ENCODE measurements around the gene NBAS. TPM values are rescaled to one million over a fixed set of nuclear protein-coding genes. Genes with fewer than 3 reads are reported as not detected.
"Not testable (repeated sequence)": the region's sequence is repeated elsewhere in the genome, so short reads cannot be mapped to it uniquely, and the experiment has no call there.

NBAS gene
- total and polyA plus RNA-seq, 7 experiments from 2014 or later: 18.6 to 41.6 (median 32.7) TPM

- H3K4me3 ChIP-seq (ENCODE audit: low read length): no peak overlapping the region
- H3K4me3 Mint-ChIP-seq: no peak overlapping the region
- H3K27ac Mint-ChIP-seq: no peak overlapping the region
- H3K9me3 ChIP-seq (ENCODE audit: control insufficient read depth in 2 of 3, low read length in 3 of 3): no peaks in the 10 kb centered on the region
- DNase-seq: no peak
- peaks cover 0 to 22% (median 3%) of the 10 kb centered on the region in 3 experiments for H3K36me3 ChIP-seq (ENCODE audit: control insufficient read depth in 2 of 3, insufficient read depth in 3 of 3, low read length in 3 of 3)
- CTCF ChIA-PET: no interaction called here
- H3K27ac ChIP-seq (ENCODE audit: low read depth, low read length): no peak overlapping the region
- POLR2A ChIA-PET: no interaction called here
- H3K36me3 Mint-ChIP-seq: peaks cover 22 to 69% (median 58%) of the 10 kb centered on the region in 5 donors
- intact Hi-C loops (cut with micrococcal nuclease): no loop called here
- peaks cover 0 to 4% (median 0%) of the 10 kb centered on the region in 7 donors for H3K4me1 Mint-ChIP-seq
- H3K27me3 ChIP-seq (ENCODE audit: control insufficient read depth in 2 of 2, insufficient read depth in 2 of 2, low read length in 2 of 2): no peaks in the 10 kb centered on the region
- H3K9me3 Mint-ChIP-seq: no peaks in the 10 kb centered on the region
- H3K27me3 Mint-ChIP-seq: no peaks in the 10 kb centered on the region
- no peak for ATAC-seq
- H3K4me1 ChIP-seq (ENCODE audit: control insufficient read depth in 2 of 2, insufficient read depth in 2 of 2, low read length in 2 of 2): no peaks in the 10 kb centered on the region
These were observed 33.9 kb downstream of the NBAS start for GRCh38 chr2:15527074-15527739.

- Mint-ChIP-seq H3K27ac (no peak overlapping the region), H3K27me3 (no peaks in the 10 kb centered on the region), H3K36me3 (peaks cover 14 to 73% (median 42%) of the 10 kb centered on the region in 5 donors), H3K4me1 (peaks cover 0 to 6% (median 0%) of the 10 kb centered on the region in 7 donors), H3K4me3 (no peak overlapping the region), H3K9me3 (no peaks in the 10 kb centered on the region)
- no peak for ATAC-seq
- Histone ChIP-seq H3K4me1 (ENCODE audit: control insufficient read depth in 2 of 2, insufficient read depth in 2 of 2, low read length in 2 of 2) (no peaks in the 10 kb centered on the region), H3K4me3 (ENCODE audit: low read length) (no peak overlapping the region), H3K27ac (ENCODE audit: low read depth, low read length) (no peak overlapping the region), H3K36me3 (ENCODE audit: control insufficient read depth in 2 of 3, insufficient read depth in 3 of 3, low read length in 3 of 3) (peaks cover 0 to 11% (median 0%) of the 10 kb centered on the region in 3 experiments), H3K27me3 (ENCODE audit: control insufficient read depth in 2 of 2, insufficient read depth in 2 of 2, low read length in 2 of 2) (no peaks in the 10 kb centered on the region), H3K9me3 (ENCODE audit: control insufficient read depth in 2 of 3, low read length in 3 of 3) (no peaks in the 10 kb centered on the region)
- intact Hi-C loops (cut with micrococcal nuclease): no loop called here
- DNase-seq: no peak
- CTCF ChIA-PET: no interaction called here
- POLR2A ChIA-PET: no interaction called here
These were observed 39.4 kb downstream of the NBAS start for GRCh38 chr2:15521641-15522181.

GRCh38 chr2:15520346-15520745 lies 40.8 kb downstream of the NBAS start:
- Mint-ChIP-seq H3K4me3 (no peak overlapping the region), H3K36me3 (peaks cover 12 to 72% (median 30%) of the 10 kb centered on the region in 5 donors), H3K27me3 (no peaks in the 10 kb centered on the region), H3K4me1 (peaks cover 0 to 6% (median 0%) of the 10 kb centered on the region in 7 donors), H3K9me3 (no peaks in the 10 kb centered on the region), H3K27ac (no peak overlapping the region)
- DNase-seq: no peak
- H3K9me3 ChIP-seq (ENCODE audit: control insufficient read depth in 2 of 3, low read length in 3 of 3): no peaks in the 10 kb centered on the region
- CTCF ChIA-PET: no interaction called here
- H3K27me3 ChIP-seq (ENCODE audit: control insufficient read depth in 2 of 2, insufficient read depth in 2 of 2, low read length in 2 of 2): no peaks in the 10 kb centered on the region
- H3K36me3 ChIP-seq (ENCODE audit: control insufficient read depth in 2 of 3, insufficient read depth in 3 of 3, low read length in 3 of 3): peaks cover 0 to 18% (median 0%) of the 10 kb centered on the region in 3 experiments
- no peak for ATAC-seq
- no peaks in the 10 kb centered on the region for H3K4me1 ChIP-seq (ENCODE audit: control insufficient read depth in 2 of 2, insufficient read depth in 2 of 2, low read length in 2 of 2)
- intact Hi-C loops (cut with micrococcal nuclease): no loop called here
- POLR2A ChIA-PET: no interaction called here
- H3K27ac ChIP-seq (ENCODE audit: low read depth, low read length): no peak overlapping the region
- H3K4me3 ChIP-seq (ENCODE audit: low read length): no peak overlapping the region

GRCh38 chr2:15518759-15519158 lies 42.4 kb downstream of the NBAS start:
- H3K27me3 Mint-ChIP-seq; H3K4me3 Mint-ChIP-seq; DNase-seq; ATAC-seq; H3K4me1 ChIP-seq (ENCODE audit: control insufficient read depth in 2 of 2, insufficient read depth in 2 of 2, low read length in 2 of 2); H3K4me1 Mint-ChIP-seq; H3K27ac ChIP-seq (ENCODE audit: low read depth, low read length); CTCF ChIA-PET; H3K9me3 Mint-ChIP-seq; H3K27ac Mint-ChIP-seq; H3K27me3 ChIP-seq (ENCODE audit: control insufficient read depth in 2 of 2, insufficient read depth in 2 of 2, low read length in 2 of 2); H3K4me3 ChIP-seq (ENCODE audit: low read length); H3K9me3 ChIP-seq (ENCODE audit: control insufficient read depth in 2 of 3, low read length in 3 of 3); intact Hi-C loops (cut with micrococcal nuclease): not testable (repeated sequence)
- H3K36me3 Mint-ChIP-seq: peaks cover 6 to 66% (median 23%) of the 10 kb centered on the region in 5 donors
- H3K36me3 ChIP-seq (ENCODE audit: control insufficient read depth in 2 of 3, insufficient read depth in 3 of 3, low read length in 3 of 3): peaks cover 0 to 11% (median 0%) of the 10 kb centered on the region in 3 experiments
- POLR2A ChIA-PET: interaction anchor here (0.6 kb wide), 1 partner anchor 383 kb away, joined by 3 read pairs; no protein-coding TSS in a partner anchor

GRCh38 chr2:15517793-15518192 lies 43.3 kb downstream of the NBAS start:
- POLR2A ChIA-PET: no interaction called here

GRCh38 chr2:15511686-15512085 lies 49.4 kb downstream of the NBAS start:
- CTCF ChIA-PET: no interaction called here
- no peaks in the 10 kb centered on the region for H3K27me3 ChIP-seq (ENCODE audit: control insufficient read depth in 2 of 2, insufficient read depth in 2 of 2, low read length in 2 of 2)
- peaks cover 0 to 46% (median 3%) of the 10 kb centered on the region in 3 experiments for H3K36me3 ChIP-seq (ENCODE audit: control insufficient read depth in 2 of 3, insufficient read depth in 3 of 3, low read length in 3 of 3)
- no peak overlapping the region for H3K4me3 ChIP-seq (ENCODE audit: low read length)
- Mint-ChIP-seq H3K36me3 (peaks cover 8 to 75% (median 48%) of the 10 kb centered on the region in 5 donors), H3K4me3 (no peak overlapping the region), H3K27ac (no peak overlapping the region), H3K9me3 (no peaks in the 10 kb centered on the region), H3K4me1 (peaks cover 0 to 9% (median 3%) of the 10 kb centered on the region in 7 donors), H3K27me3 (no peaks in the 10 kb centered on the region)
- POLR2A ChIA-PET: no interaction called here
- no peak for ATAC-seq
- no peak overlapping the region for H3K27ac ChIP-seq (ENCODE audit: low read depth, low read length)
- intact Hi-C loops (cut with micrococcal nuclease): no loop called here
- no peaks in the 10 kb centered on the region for H3K4me1 ChIP-seq (ENCODE audit: control insufficient read depth in 2 of 2, insufficient read depth in 2 of 2, low read length in 2 of 2)
- DNase-seq: no peak
- no peaks in the 10 kb centered on the region for H3K9me3 ChIP-seq (ENCODE audit: control insufficient read depth in 2 of 3, low read length in 3 of 3)

More at GRCh38 chr2:15517793-15518192, 43.3 kb downstream of the NBAS start:
- DNase-seq (no peak), ATAC-seq (no peak)
- peaks cover 0 to 15% (median 0%) of the 10 kb centered on the region in 3 experiments for H3K36me3 ChIP-seq (ENCODE audit: control insufficient read depth in 2 of 3, insufficient read depth in 3 of 3, low read length in 3 of 3)
- Mint-ChIP-seq H3K27me3 (no peaks in the 10 kb centered on the region), H3K4me3 (no peak overlapping the region), H3K9me3 (no peaks in the 10 kb centered on the region), H3K4me1 (peaks cover 0 to 7% (median 0%) of the 10 kb centered on the region in 7 donors), H3K27ac (no peak overlapping the region), H3K36me3 (peaks cover 6 to 69% (median 25%) of the 10 kb centered on the region in 5 donors)
- CTCF ChIA-PET: no interaction called here
- no peaks in the 10 kb centered on the region for H3K4me1 ChIP-seq (ENCODE audit: control insufficient read depth in 2 of 2, insufficient read depth in 2 of 2, low read length in 2 of 2)
- H3K9me3 ChIP-seq (ENCODE audit: control insufficient read depth in 2 of 3, low read length in 3 of 3): no peaks in the 10 kb centered on the region
- no peak overlapping the region for H3K27ac ChIP-seq (ENCODE audit: low read depth, low read length)
- no peak overlapping the region for H3K4me3 ChIP-seq (ENCODE audit: low read length)
- no peaks in the 10 kb centered on the region for H3K27me3 ChIP-seq (ENCODE audit: control insufficient read depth in 2 of 2, insufficient read depth in 2 of 2, low read length in 2 of 2)
- intact Hi-C loops (cut with micrococcal nuclease): no loop called here

- H3K27me3 Mint-ChIP-seq: no peaks in the 10 kb centered on the region
- CTCF ChIA-PET: interaction anchor here (0.6 kb wide), 1 partner anchor 62 kb away, joined by 5 read pairs; no protein-coding TSS in a partner anchor
- peaks cover 3 to 75% (median 54%) of the 10 kb centered on the region in 5 donors for H3K36me3 Mint-ChIP-seq
- H3K4me3 Mint-ChIP-seq: no peak overlapping the region
- no peaks in the 10 kb centered on the region for H3K4me1 ChIP-seq (ENCODE audit: control insufficient read depth in 2 of 2, insufficient read depth in 2 of 2, low read length in 2 of 2)
- H3K4me3 ChIP-seq (ENCODE audit: low read length): no peak overlapping the region
- H3K27ac Mint-ChIP-seq: no peak overlapping the region
- ATAC-seq (no peak), DNase-seq (no peak)
- H3K27ac ChIP-seq (ENCODE audit: low read depth, low read length): no peak overlapping the region
- H3K9me3 Mint-ChIP-seq: no peaks in the 10 kb centered on the region
- peaks cover 0 to 40% (median 3%) of the 10 kb centered on the region in 3 experiments for H3K36me3 ChIP-seq (ENCODE audit: control insufficient read depth in 2 of 3, insufficient read depth in 3 of 3, low read length in 3 of 3)
- POLR2A ChIA-PET: no interaction called here
- peaks cover under 1 to 14% (median 9%) of the 10 kb centered on the region in 7 donors for H3K4me1 Mint-ChIP-seq
- intact Hi-C loops (cut with micrococcal nuclease): no loop called here
- no peaks in the 10 kb centered on the region for H3K9me3 ChIP-seq (ENCODE audit: control insufficient read depth in 2 of 3, low read length in 3 of 3)
- H3K27me3 ChIP-seq (ENCODE audit: control insufficient read depth in 2 of 2, insufficient read depth in 2 of 2, low read length in 2 of 2): no peaks in the 10 kb centered on the region
These were observed 50.6 kb downstream of the NBAS start for GRCh38 chr2:15510552-15510951.
